IMR-90 (cell line): ENCODE data around the gene PHC3.

Experiments
- CEBPB ChIP-seq: IDR thresholded peaks from 2 replicates; pipeline ENCODE4 v1.6.1; 2012; ENCODE audit warnings: low read depth, low read length, improper control_type of control experiment
- CHD1 ChIP-seq: IDR thresholded peaks from 2 replicates; pipeline ENCODE4 v1.6.1; 2012; ENCODE audit warnings: low read depth, low read length, improper control_type of control experiment
- CTCF ChIP-seq: conservative IDR thresholded peaks from 2 replicates; pipeline ENCODE4 v1.5.1; 2012; ENCODE audit warnings: mild to moderate bottlenecking, low read depth, low read length, improper control_type of control experiment
- ELK1 ChIP-seq: fragments of 150-350 bp; IDR thresholded peaks from 2 replicates; pipeline ENCODE4 v1.6.1; 2016; ENCODE audit warnings: low read depth, mild to moderate bottlenecking, low read length, moderate library complexity, borderline replicate concordance
- FOS ChIP-seq: fragments of 150-350 bp; IDR thresholded peaks from 2 replicates; pipeline ENCODE4 v1.6.1; 2016; ENCODE audit warnings: low read depth, low read length
- MAZ ChIP-seq: IDR thresholded peaks from 2 replicates; pipeline ENCODE4 v1.6.1; 2012; ENCODE audit warnings: low read depth, mild to moderate bottlenecking, low read length, improper control_type of control experiment, moderate library complexity, borderline replicate concordance
- MXI1 ChIP-seq: IDR thresholded peaks from 2 replicates; pipeline ENCODE4 v1.6.1; 2012; ENCODE audit warnings: low read depth, mild to moderate bottlenecking, low read length, moderate library complexity, borderline replicate concordance
- NFE2L2 ChIP-seq: fragments of 150-350 bp; IDR thresholded peaks from 2 replicates; pipeline ENCODE4 v1.6.1; 2016; ENCODE audit warnings: low read depth, mild to moderate bottlenecking, low read length
- POLR2A ChIP-seq: IDR thresholded peaks from 2 replicates; pipeline ENCODE4 v1.6.1; 2012; ENCODE audit warnings: mild to moderate bottlenecking, low read depth, low read length
- RAD21 ChIP-seq: IDR thresholded peaks from 2 replicates; pipeline ENCODE4 v1.6.1; 2012; ENCODE audit warnings: low read length, improper control_type of control experiment
- RCOR1 ChIP-seq: IDR thresholded peaks from 2 replicates; pipeline ENCODE4 v1.6.1; 2012; ENCODE audit warnings: mild to moderate bottlenecking, low read length, improper control_type of control experiment; ENCODE audit not compliant: insufficient replicate concordance
- RFX5 ChIP-seq: IDR thresholded peaks from 2 replicates; pipeline ENCODE4 v1.8.0; 2012; ENCODE audit warnings: low read depth, mild to moderate bottlenecking, low read length, moderate library complexity

- no peak for TF ChIP-seq CTCF
- TF ChIP-seq RFX5, result no peak
- no peak for TF ChIP-seq ELK1
- TF ChIP-seq RCOR1, result no peak
- TF ChIP-seq POLR2A, result no peak
- no peak for TF ChIP-seq FOS
- no peak for TF ChIP-seq CEBPB
- no peak for TF ChIP-seq NFE2L2
- no peak for TF ChIP-seq CHD1
- TF ChIP-seq RAD21, result no peak
- no peak for TF ChIP-seq MXI1
- no peak for TF ChIP-seq MAZ
These were observed 117.4 kb downstream of the PHC3 start for GRCh38 chr3:170064108-170064507.
